H9 (cell line): ENCODE results near the gene ABCA7. TPM values are rescaled to one million over a fixed set of nuclear protein-coding genes. Genes with fewer than 3 reads are reported as not detected.

ENCODE experiments used
- DNase-seq: peaks from one replicate; pipeline ENCODE4 v3.0.0-alpha.2; 2017
- H2AFZ ChIP-seq: one replicate; pipeline ENCODE4 v1.6.1; 2013; ENCODE audit warnings: mild to moderate bottlenecking, low read length, control low read depth, moderate library complexity
- H2AK5ac ChIP-seq: 2 replicates; pipeline ENCODE4 v1.6.1; 2013; ENCODE audit warnings: low read length, control low read depth, mixed read lengths; ENCODE audit not compliant: insufficient read length
- H2BK120ac ChIP-seq: one replicate; pipeline ENCODE4 v1.6.1; 2013; ENCODE audit warnings: low read depth, mild to moderate bottlenecking, low read length, control low read depth, inconsistent platforms; ENCODE audit not compliant: poor library complexity, severe bottlenecking
- H2BK12ac ChIP-seq: 2 replicates; pipeline ENCODE4 v1.6.1; 2013; ENCODE audit warnings: low read length, control low read depth, mixed read lengths, low read depth; ENCODE audit not compliant: insufficient read length
- H2BK15ac ChIP-seq: 2 replicates; pipeline ENCODE4 v1.6.1; 2013; ENCODE audit warnings: low read depth, low read length, control low read depth
- H2BK20ac ChIP-seq: one replicate; pipeline ENCODE4 v1.6.1; 2013; ENCODE audit warnings: low read depth, mild to moderate bottlenecking, low read length, control low read depth, inconsistent platforms; ENCODE audit not compliant: poor library complexity, severe bottlenecking
- H2BK5ac ChIP-seq: 2 replicates; pipeline ENCODE4 v1.6.1; 2013; ENCODE audit warnings: low read length, control low read depth, mixed read lengths; ENCODE audit not compliant: insufficient read length
- H3K14ac ChIP-seq: 2 replicates; pipeline ENCODE4 v1.6.1; 2013; ENCODE audit warnings: low read length, control low read depth; ENCODE audit not compliant: insufficient read depth
- H3K18ac ChIP-seq: 2 replicates; pipeline ENCODE4 v1.6.1; 2013; ENCODE audit warnings: low read depth, mild to moderate bottlenecking, mixed read lengths, low read length, control low read depth; ENCODE audit not compliant: insufficient read length
- H3K23ac ChIP-seq: 2 replicates; pipeline ENCODE4 v1.6.1; 2013; ENCODE audit warnings: low read length, control low read depth, mixed read lengths, low read depth; ENCODE audit not compliant: insufficient read length
- H3K23me2 ChIP-seq: 2 replicates; pipeline ENCODE4 v1.6.1; 2013; ENCODE audit warnings: low read depth, mild to moderate bottlenecking, mixed read lengths, low read length, control low read depth; ENCODE audit not compliant: insufficient read length, poor library complexity, severe bottlenecking
- H3K27ac ChIP-seq: 2 replicates; pipeline ENCODE4 v1.5.1; 2013; ENCODE audit warnings: low read length, control low read depth, mixed read lengths, low read depth; ENCODE audit not compliant: insufficient read length
- H3K27me3 ChIP-seq: 2 replicates; pipeline ENCODE4 v1.6.1; 2013; ENCODE audit warnings: low read length, control low read depth, inconsistent platforms; ENCODE audit not compliant: insufficient read depth
- H3K4ac ChIP-seq: 2 replicates; pipeline ENCODE4 v1.6.1; 2013; ENCODE audit warnings: low read depth, mild to moderate bottlenecking, control low read depth, inconsistent platforms, low read length, moderate library complexity
- H3K4me1 ChIP-seq: 2 replicates; pipeline ENCODE4 v1.6.1; 2013; ENCODE audit warnings: low read length, control low read depth, inconsistent platforms; ENCODE audit not compliant: insufficient read depth
- H3K4me2 ChIP-seq: 2 replicates; pipeline ENCODE4 v1.6.1; 2013; ENCODE audit warnings: low read length, control low read depth, mixed read lengths; ENCODE audit not compliant: insufficient read length, insufficient read depth
- H3K56ac ChIP-seq: 2 replicates; pipeline ENCODE4 v1.6.1; 2013; ENCODE audit warnings: low read depth, mild to moderate bottlenecking, mixed read lengths, low read length, control low read depth; ENCODE audit not compliant: insufficient read length
- H3K79me1 ChIP-seq: 2 replicates; pipeline ENCODE4 v1.6.1; 2013; ENCODE audit warnings: low read depth, mild to moderate bottlenecking, moderate library complexity, low read length, control low read depth, inconsistent platforms; ENCODE audit not compliant: insufficient read depth, poor library complexity, severe bottlenecking
- H3K79me2 ChIP-seq: 2 replicates; pipeline ENCODE4 v1.6.1; 2013; ENCODE audit warnings: low read length, control low read depth, inconsistent platforms; ENCODE audit not compliant: insufficient read depth
- H3K9ac ChIP-seq: 2 replicates; pipeline ENCODE4 v1.6.1; 2013; ENCODE audit warnings: low read length, control low read depth, mixed read lengths; ENCODE audit not compliant: insufficient read length; ENCODE audit errors: extremely low read depth
- H3K9me3 ChIP-seq: one replicate; pipeline ENCODE4 v1.6.1; 2013; ENCODE audit warnings: low read depth, low read length, inconsistent platforms; ENCODE audit not compliant: control insufficient read depth
- H3T11ph ChIP-seq: one replicate; pipeline ENCODE4 v1.6.1; 2013; ENCODE audit warnings: mild to moderate bottlenecking, low read length, control low read depth, inconsistent platforms
- H4K20me1 ChIP-seq: one replicate; pipeline ENCODE4 v1.6.1; 2013; ENCODE audit not compliant: control insufficient read depth, insufficient read length, insufficient read depth
- H4K5ac ChIP-seq: 2 replicates; pipeline ENCODE4 v1.6.1; 2013; ENCODE audit warnings: low read depth, mild to moderate bottlenecking, mixed read lengths, low read length, control low read depth; ENCODE audit not compliant: insufficient read length
- H4K8ac ChIP-seq: replicated peaks from 2 replicates; pipeline ENCODE4 v1.6.1; 2013; ENCODE audit warnings: low read length, control low read depth, mixed read lengths, low read depth; ENCODE audit not compliant: insufficient read length
- H4K91ac ChIP-seq: 2 replicates; pipeline ENCODE4 v1.6.1; 2013; ENCODE audit warnings: low read depth, mild to moderate bottlenecking, moderate library complexity, mixed read lengths, low read length, control low read depth; ENCODE audit not compliant: insufficient read length
- H3K27ac Mint-ChIP-seq, 3 experiments: 2 replicates in 2 of 3; 3 replicates in 1 of 3; pipeline ENCODE4 v1.8.0; 2020 to 2021; ENCODE audit warnings: mixed read lengths in 3 of 3, mild to moderate bottlenecking in 1 of 3, moderate library complexity in 1 of 3
- H3K27me3 Mint-ChIP-seq: 2 replicates; pipeline ENCODE4 v1.8.0; 2021; ENCODE audit warnings: low read depth, mild to moderate bottlenecking, moderate library complexity, mixed read lengths
- H3K36me3 Mint-ChIP-seq, 3 experiments: 2 replicates in 2 of 3; 3 replicates in 1 of 3; pipeline ENCODE4 v1.8.0; 2020 to 2021; ENCODE audit warnings: low read depth in 3 of 3, mixed read lengths in 3 of 3; ENCODE audit not compliant: insufficient read depth in 1 of 3
- H3K4me1 Mint-ChIP-seq, 2 experiments: 2 replicates each; pipeline ENCODE4 v1.8.0; 2020; ENCODE audit warnings: mixed read lengths in 2 of 2
- H3K4me3 Mint-ChIP-seq, 2 experiments: 2 replicates in 1 of 2; 3 replicates in 1 of 2; pipeline ENCODE4 v1.8.0; 2020 to 2021; ENCODE audit warnings: mild to moderate bottlenecking in 2 of 2, mixed read lengths in 2 of 2, moderate library complexity in 1 of 2
- H3K9me3 Mint-ChIP-seq, 2 experiments: 2 replicates in 1 of 2; 3 replicates in 1 of 2; pipeline ENCODE4 v1.8.0; 2020; ENCODE audit warnings: mild to moderate bottlenecking in 2 of 2, mixed read lengths in 2 of 2, moderate library complexity in 1 of 2
- CTCF ChIP-seq: fragments of 200-600 bp; sonication (generic); conservative IDR thresholded peaks from 3 replicates; pipeline ENCODE4 v1.8.0; 2021; ENCODE audit warnings: antibody characterized with exemption, mild to moderate bottlenecking
- WGBS: extraction: QIAGEN DNeasy Blood & Tissue Kit; methylation state at CpG from one replicate; pipeline ENCODE4 v1.1.7; 2013; ENCODE audit warnings: missing lambda C conversion rate, low lambda C conversion rate, mixed read lengths; ENCODE audit not compliant: insufficient read length; ENCODE audit errors: extremely low coverage; 5-methylcytosine and 5-hydroxymethylcytosine counted together
- total RNA-seq: library from RNA; stranded (reverse); gene quantifications from 2 replicates; pipeline ENCODE4 v1.2.1, GENCODE V29; 2021

ABCA7 gene
- total RNA-seq, 1 experiment from 2014 or later = 34.6 TPM

GRCh38 chr19:1069009-1069779 is 29.3 kb downstream of the ABCA7 start:
- H3K9me3 Mint-ChIP-seq = no peaks in the 10 kb centered on the region
- no peaks in the 10 kb centered on the region for H3K79me2 ChIP-seq
- no peaks in the 10 kb centered on the region; the same call in 1 of the 2 replicates for H3K27me3 ChIP-seq
- no peak for DNase-seq
- no peaks in the 10 kb centered on the region for H4K20me1 ChIP-seq
- H3K9ac ChIP-seq = no peak overlapping the region
- no peak overlapping the region for H3K4me2 ChIP-seq
- no peak overlapping the region for H4K5ac ChIP-seq
- no peaks in the 10 kb centered on the region for H3K9me3 ChIP-seq
- no peak overlapping the region for H3K27ac Mint-ChIP-seq
- H2BK20ac ChIP-seq = no peak overlapping the region
- H3K14ac ChIP-seq = no peak overlapping the region
- H3K56ac ChIP-seq = no peak overlapping the region
- no peak overlapping the region for H4K91ac ChIP-seq
- H3K23me2 ChIP-seq = peaks cover 18% of the 10 kb centered on the region
- H2BK15ac ChIP-seq = no peak overlapping the region
- H3K27me3 Mint-ChIP-seq = peaks cover 52% of the 10 kb centered on the region
- TF ChIP-seq CTCF = no peak
- H3K4ac ChIP-seq = no peak overlapping the region
- H3K79me1 ChIP-seq = no peaks in the 10 kb centered on the region
- H2AK5ac ChIP-seq = no peak overlapping the region
- peak overlapping the region in 1 of 2 experiments; percentile 56; a peak in 3 of 5 replicates for H3K4me3 Mint-ChIP-seq
- WGBS = no CpG with 5 or more reads among the region's 25 CpGs
- H2BK120ac ChIP-seq = no peak overlapping the region
- H3K27ac ChIP-seq = no peak overlapping the region
- no peak overlapping the region for H3K23ac ChIP-seq
- H3K18ac ChIP-seq = no peak overlapping the region
- peaks cover 13 to 22% of the 10 kb centered on the region in 2 experiments for H3K4me1 Mint-ChIP-seq
- H3T11ph ChIP-seq = no peak overlapping the region
- no peak overlapping the region for H2BK5ac ChIP-seq
- H3K4me1 ChIP-seq = peaks cover 5% of the 10 kb centered on the region; the same call in 1 of the 2 replicates
- no peak overlapping the region for H2BK12ac ChIP-seq
- peaks cover 0 to 16% (median 4%) of the 10 kb centered on the region in 3 experiments; a peak in 5 of 7 replicates for H3K36me3 Mint-ChIP-seq
- no peak overlapping the region for H2AFZ ChIP-seq
- H4K8ac ChIP-seq = no peak overlapping the region
